Stimulated activated CD8-positive, alpha-beta memory T cell treated with anti-CD3 and anti-CD28 coated beads, Interleukin-7, amount 100 ng/mL, for 4 hours (primary cell): ENCODE data around the gene GMIP.

ENCODE experiments used
- DNase-seq, 2 donors: peaks; one replicate each; pipeline ENCODE4 v3.0.0-alpha.2; 2020; ENCODE audit warnings: low read depth in 2 of 2

GMIP gene

GRCh38 chr19:19606021-19606420, 37.4 kb downstream of the GMIP start:
- peak in 1 of 2 donors; percentile 40 for DNase-seq

GRCh38 chr19:19602713-19603324, 40.6 kb downstream of the GMIP start:
- no peak for DNase-seq

- DNase-seq: no peak
Observed at GRCh38 chr19:19602136-19602712, 41.2 kb downstream of the GMIP start.

- no peak for DNase-seq
Observed at GRCh38 chr19:19600793-19601330, 42.6 kb downstream of the GMIP start.

- DNase-seq: peak; percentile 46 to 55
Observed at GRCh38 chr19:19598728-19599451, 44.6 kb downstream of the GMIP start.

- peak in 1 of 2 donors; percentile 42 for DNase-seq
Observed at GRCh38 chr19:19597809-19598306, 45.6 kb downstream of the GMIP start.

GRCh38 chr19:19595171-19595701, 48.2 kb downstream of the GMIP start:
- DNase-seq: no peak

- no peak for DNase-seq
Observed at GRCh38 chr19:19594381-19594780, 49.1 kb downstream of the GMIP start.

- no peak for DNase-seq
Observed at GRCh38 chr19:19592690-19593089, 50.8 kb downstream of the GMIP start.

GRCh38 chr19:19591133-19591825, 52.2 kb downstream of the GMIP start:
- peak; percentile 52 to 64 for DNase-seq

- DNase-seq: no peak
Observed at GRCh38 chr19:19588546-19588945, 54.9 kb downstream of the GMIP start.

GRCh38 chr19:19587771-19588170, 55.7 kb downstream of the GMIP start:
- DNase-seq: no peak

GRCh38 chr19:19584356-19584755, 59.1 kb downstream of the GMIP start:
- DNase-seq: no peak

- DNase-seq: no peak
Observed at GRCh38 chr19:19582471-19582870, 61.0 kb downstream of the GMIP start.

GRCh38 chr19:19581391-19581790, 62.1 kb downstream of the GMIP start:
- no peak for DNase-seq

- DNase-seq: no peak
Observed at GRCh38 chr19:19580418-19580817, 63.0 kb downstream of the GMIP start.

- DNase-seq: no peak
Observed at GRCh38 chr19:19579533-19580361, 63.7 kb downstream of the GMIP start.
